Measurements from ENCODE around the gene RFX4. TPM values are rescaled to one million over a fixed set of nuclear protein-coding genes. Genes with fewer than 3 reads are reported as not detected.

Gene RFX4
- total and polyA plus RNA-seq, 2 donors from 2014 or later: not detected

- no peaks in the 10 kb centered on the region for H3K4me1 ChIP-seq (ENCODE audit: control insufficient read depth in 2 of 3, insufficient read depth in 2 of 3, low read depth in 1 of 3, low read length in 3 of 3)
- H3K9me3 ChIP-seq (ENCODE audit: control insufficient read depth in 2 of 3, insufficient read depth in 1 of 3, low read length in 3 of 3): no peaks in the 10 kb centered on the region
- no peak overlapping the region for H3K4me3 ChIP-seq (ENCODE audit: low read length in 3 of 3)
- FAIRE-seq (no peak), DNase-seq (no peak)
- intact Hi-C loops (cut with DNase I): no loop called here
- no peaks in the 10 kb centered on the region for H3K27me3 ChIP-seq (ENCODE audit: control insufficient read depth, insufficient read depth, low read length)
- no peak overlapping the region for H3K27ac ChIP-seq (ENCODE audit: low read depth in 2 of 2, low read length in 2 of 2)
- H3K36me3 ChIP-seq (ENCODE audit: control insufficient read depth in 2 of 3, insufficient read depth in 3 of 3, low read length in 3 of 3): no peaks in the 10 kb centered on the region
- H3K9ac ChIP-seq (ENCODE audit: low read length in 3 of 3): no peak overlapping the region
- TF ChIP-seq CTCF (IDR thresholded peaks at IDR 0.05; ENCODE audit: borderline replicate concordance, extremely low read depth, insufficient read depth): no peak
Observed at GRCh38 chr12:106645465-106646330, 62.9 kb downstream of the RFX4 start.

DNA sequence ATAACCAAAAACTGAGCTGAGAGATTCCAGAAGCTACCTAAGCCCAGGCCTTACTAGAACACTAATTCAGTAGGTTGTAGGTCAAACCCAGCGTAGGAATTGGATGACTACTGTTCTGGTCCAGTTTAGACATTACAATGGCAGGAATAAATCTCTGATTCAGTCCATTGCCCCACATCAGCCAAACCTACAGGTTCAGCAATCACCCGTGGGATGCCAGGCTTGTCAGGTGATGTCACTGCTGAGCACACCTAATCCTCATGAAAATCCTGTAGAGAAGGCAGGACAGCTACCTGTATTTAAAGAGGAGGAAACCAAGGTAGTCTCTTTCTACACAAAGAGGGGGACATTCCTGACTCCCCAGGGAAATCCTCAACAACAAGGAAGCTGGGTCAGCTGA, 63.7 kb downstream of the RFX4 start:
- Histone ChIP-seq H3K9ac (ENCODE audit: low read length in 3 of 3) (no peak overlapping the region), H3K4me1 (ENCODE audit: control insufficient read depth in 2 of 3, insufficient read depth in 2 of 3, low read depth in 1 of 3, low read length in 3 of 3) (no peaks in the 10 kb centered on the region), H3K27ac (ENCODE audit: low read depth in 2 of 2, low read length in 2 of 2) (no peak overlapping the region), H3K4me3 (ENCODE audit: low read length in 3 of 3) (no peak overlapping the region), H3K36me3 (ENCODE audit: control insufficient read depth in 2 of 3, insufficient read depth in 3 of 3, low read length in 3 of 3) (no peaks in the 10 kb centered on the region), H3K27me3 (ENCODE audit: control insufficient read depth, insufficient read depth, low read length) (no peaks in the 10 kb centered on the region), H3K9me3 (ENCODE audit: control insufficient read depth in 2 of 3, insufficient read depth in 1 of 3, low read length in 3 of 3) (no peaks in the 10 kb centered on the region)
- DNase-seq: no peak
- no peak for TF ChIP-seq CTCF (IDR thresholded peaks at IDR 0.05; ENCODE audit: borderline replicate concordance, extremely low read depth, insufficient read depth)
- no peak for FAIRE-seq
- intact Hi-C loops (cut with DNase I): no loop called here

DNA sequence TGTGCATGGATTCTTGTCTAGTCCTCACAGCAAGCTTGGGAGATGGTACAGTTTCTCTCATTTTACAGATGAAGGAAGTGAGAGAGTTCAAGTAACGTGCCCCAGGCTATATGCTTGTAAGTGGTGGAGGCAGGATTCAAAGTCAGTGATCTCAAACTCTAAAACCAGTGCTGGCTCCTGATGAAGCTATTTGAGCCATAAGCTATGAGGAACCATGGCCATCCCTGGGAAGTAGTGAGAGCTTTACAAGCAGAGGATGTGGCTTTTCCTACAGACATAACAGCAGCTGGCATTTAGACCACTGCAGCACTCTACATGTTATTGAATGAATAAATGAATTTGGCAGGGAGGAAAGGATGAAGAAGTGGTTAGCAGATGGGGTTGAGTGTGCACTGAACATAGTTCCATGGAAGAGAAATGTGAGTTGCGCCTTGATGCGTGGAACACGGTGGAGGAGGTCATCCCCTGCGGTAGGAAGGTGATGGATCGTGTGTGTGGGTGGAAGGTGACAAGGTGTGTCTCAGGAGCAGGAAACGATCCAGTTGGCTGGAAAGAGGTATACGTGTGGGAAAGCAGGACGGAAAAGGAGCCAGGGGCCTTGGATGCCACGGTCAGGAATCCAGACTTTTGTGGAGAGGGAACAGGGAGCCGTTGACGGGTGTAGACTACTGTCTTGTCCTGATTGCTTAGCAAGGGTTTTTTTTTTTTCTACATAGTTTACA, 65.2 kb downstream of the RFX4 start:
- Histone ChIP-seq H3K36me3 (ENCODE audit: control insufficient read depth in 2 of 3, insufficient read depth in 3 of 3, low read length in 3 of 3) (no peaks in the 10 kb centered on the region), H3K9ac (ENCODE audit: low read length in 3 of 3) (no peak overlapping the region), H3K4me1 (ENCODE audit: control insufficient read depth in 2 of 3, insufficient read depth in 2 of 3, low read depth in 1 of 3, low read length in 3 of 3) (no peaks in the 10 kb centered on the region), H3K27me3 (ENCODE audit: control insufficient read depth, insufficient read depth, low read length) (no peaks in the 10 kb centered on the region), H3K4me3 (ENCODE audit: low read length in 3 of 3) (no peak overlapping the region), H3K9me3 (ENCODE audit: control insufficient read depth in 2 of 3, insufficient read depth in 1 of 3, low read length in 3 of 3) (no peaks in the 10 kb centered on the region), H3K27ac (ENCODE audit: low read depth in 2 of 2, low read length in 2 of 2) (no peak overlapping the region)
- FAIRE-seq: no peak
- intact Hi-C loops (cut with DNase I): no loop called here
- no peak for DNase-seq
- TF ChIP-seq CTCF (IDR thresholded peaks at IDR 0.05; ENCODE audit: borderline replicate concordance, extremely low read depth, insufficient read depth): no peak
